ENCODE data around the gene MRPL53.
A peak's percentile ranks its signal among the peaks of the same experiment; 100 is the strongest.

MRPL53 gene

DNA sequence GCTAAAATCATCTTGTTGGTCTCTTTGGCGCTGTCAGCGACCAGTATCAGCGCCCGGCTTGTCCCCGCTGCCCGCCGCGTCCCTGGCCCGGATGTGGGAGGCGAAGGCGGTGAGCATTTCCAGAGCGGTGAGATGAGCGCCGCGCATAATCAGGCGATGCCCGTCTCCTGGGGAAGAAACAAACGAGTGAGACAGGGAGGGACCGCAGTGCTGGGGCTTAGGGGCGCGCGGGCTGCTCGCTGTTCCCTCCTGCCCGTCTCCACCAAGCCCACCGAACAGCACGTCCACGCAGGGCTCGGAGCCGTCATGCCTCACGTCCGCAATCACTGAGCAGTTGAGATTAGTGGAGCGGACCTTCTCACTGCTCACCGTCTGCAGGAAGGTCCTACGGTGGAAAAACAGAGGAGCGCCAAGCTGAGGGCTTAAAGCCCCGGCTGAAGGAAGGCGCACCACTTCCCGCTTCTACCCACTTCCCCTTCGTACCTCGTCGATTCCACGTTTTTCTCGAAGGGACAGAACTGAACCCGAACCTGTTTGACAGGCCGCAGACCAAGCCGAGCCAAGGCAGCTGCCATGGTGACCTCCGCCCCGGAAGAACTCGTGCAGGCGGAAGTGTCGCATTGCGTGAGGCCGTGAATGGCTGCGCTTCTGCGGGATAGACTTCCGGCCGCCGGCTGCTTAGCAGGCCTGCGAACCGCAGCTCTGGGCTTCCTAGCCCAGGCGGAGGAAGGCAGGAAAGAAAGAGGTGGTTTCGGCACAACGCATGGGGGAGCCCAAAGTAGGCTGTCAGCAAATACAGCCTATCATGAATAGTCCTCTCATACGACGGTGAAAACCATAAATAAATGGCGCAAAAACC is at the start of gene MRPL53:
TSS of gene MRPL53 (minus strand) at position 595 of the 859 bp plus-strand sequence. CDS start at position 575, 20 bp downstream.
- peak; percentile 97 for DNase-seq (ENCODE audit: low read depth)
- TF ChIP-seq, protein P1, sequence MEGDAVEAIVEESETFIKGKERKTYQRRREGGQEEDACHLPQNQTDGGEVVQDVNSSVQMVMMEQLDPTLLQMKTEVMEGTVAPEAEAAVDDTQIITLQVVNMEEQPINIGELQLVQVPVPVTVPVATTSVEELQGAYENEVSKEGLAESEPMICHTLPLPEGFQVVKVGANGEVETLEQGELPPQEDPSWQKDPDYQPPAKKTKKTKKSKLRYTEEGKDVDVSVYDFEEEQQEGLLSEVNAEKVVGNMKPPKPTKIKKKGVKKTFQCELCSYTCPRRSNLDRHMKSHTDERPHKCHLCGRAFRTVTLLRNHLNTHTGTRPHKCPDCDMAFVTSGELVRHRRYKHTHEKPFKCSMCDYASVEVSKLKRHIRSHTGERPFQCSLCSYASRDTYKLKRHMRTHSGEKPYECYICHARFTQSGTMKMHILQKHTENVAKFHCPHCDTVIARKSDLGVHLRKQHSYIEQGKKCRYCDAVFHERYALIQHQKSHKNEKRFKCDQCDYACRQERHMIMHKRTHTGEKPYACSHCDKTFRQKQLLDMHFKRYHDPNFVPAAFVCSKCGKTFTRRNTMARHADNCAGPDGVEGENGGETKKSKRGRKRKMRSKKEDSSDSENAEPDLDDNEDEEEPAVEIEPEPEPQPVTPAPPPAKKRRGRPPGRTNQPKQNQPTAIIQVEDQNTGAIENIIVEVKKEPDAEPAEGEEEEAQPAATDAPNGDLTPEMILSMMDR (conservative IDR thresholded peaks at IDR 0.05; ENCODE audit: low read depth, low read length) = no peak
- peak within 1 kb of the TSS; percentile 89 for H3K4me3 ChIP-seq (ENCODE audit: low read depth, low read length)

DNA sequence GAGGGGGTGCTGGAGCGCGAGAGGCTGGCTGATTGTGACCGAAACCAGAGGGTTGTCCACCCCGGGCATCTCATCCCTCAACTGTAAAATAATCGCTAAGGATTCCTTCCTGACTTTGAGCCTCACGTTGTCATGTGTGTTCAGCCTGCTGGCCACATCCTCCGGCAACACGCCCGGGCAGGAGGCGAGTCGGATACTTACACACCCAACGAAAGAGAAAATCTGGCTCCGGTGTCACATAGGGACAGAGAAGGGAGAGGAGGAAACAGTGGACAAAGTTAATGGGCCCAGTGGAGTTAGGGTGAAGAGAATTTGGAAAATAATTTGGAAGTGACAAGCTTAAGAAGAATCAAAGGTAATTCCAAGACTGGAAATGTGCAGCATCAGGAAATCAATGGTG is 44.2 kb upstream of the MRPL53 start:
- H3K4me3 ChIP-seq (ENCODE audit: low read depth, low read length) = no peak overlapping the region
- TF ChIP-seq, protein P1 (conservative IDR thresholded peaks at IDR 0.05; ENCODE audit: low read depth, low read length) = no peak
- DNase-seq (ENCODE audit: low read depth) = no peak

DNA sequence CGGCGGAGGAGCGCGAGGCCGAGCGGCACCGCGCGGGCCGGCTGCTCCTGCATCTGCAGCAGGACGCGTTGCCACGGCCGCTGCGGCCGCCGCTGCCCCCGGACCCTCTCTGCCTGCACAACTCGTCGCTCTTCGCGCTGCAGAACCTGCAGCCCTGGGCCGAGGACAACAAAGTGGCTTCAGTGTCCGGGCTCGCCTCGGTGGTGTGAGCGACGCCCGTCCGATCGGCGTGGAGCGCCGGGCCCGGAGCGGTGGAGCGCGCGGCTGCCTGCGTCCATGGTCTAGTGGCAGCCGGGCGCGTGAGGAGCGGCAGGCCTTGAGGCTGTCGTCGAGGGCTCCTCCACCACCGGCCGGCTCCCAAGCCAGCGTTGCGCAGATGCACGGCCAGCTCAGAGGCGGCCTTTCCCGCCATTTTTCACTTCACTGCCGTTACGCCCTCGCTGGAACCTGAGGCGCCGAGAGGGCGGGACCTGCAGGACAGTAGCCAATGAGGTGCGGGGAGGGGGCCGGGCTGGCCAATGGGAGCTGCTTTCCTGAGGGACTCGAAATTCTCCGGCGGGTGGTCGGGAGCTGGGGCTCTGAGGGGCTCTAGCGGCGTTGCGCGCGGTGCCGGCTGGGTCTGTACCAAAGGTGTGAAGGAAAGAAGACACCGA is 43.6 kb upstream of the MRPL53 start:
- no peak for DNase-seq (ENCODE audit: low read depth)
- TF ChIP-seq, protein P1 (conservative IDR thresholded peaks at IDR 0.05; ENCODE audit: low read depth, low read length) = no peak
- H3K4me3 ChIP-seq (ENCODE audit: low read depth, low read length) = no peak overlapping the region

DNA sequence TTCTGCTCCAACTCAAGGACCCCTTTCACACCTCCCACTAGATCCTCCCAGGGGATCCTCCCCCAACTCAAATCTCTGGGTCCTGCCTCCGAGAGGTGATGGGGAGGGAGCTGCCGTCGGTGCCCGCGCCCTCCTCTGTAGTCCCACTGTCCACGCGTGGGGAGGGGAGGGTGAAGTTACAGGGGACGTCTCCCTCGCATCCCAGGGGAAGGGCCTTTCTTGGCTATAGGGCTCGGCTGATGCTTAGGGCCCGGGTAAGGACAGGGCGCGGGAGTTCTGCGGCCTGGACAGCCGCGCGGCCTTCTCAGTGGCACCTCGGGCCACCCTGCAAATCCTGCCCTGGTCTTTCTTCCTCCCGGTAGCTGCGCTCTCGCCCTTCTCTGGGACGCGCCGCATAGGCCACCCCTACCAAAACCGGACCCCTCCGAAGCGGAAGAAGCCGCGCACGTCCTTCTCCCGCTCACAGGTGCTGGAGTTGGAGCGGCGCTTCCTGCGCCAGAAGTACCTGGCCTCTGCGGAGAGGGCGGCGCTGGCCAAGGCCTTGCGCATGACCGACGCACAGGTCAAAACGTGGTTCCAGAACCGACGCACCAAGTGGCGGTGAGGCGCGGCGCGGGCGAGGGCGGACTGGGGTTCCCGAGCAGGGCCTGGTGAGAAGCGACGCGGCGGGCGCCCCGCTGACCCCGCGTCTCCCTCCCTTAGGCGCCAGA is 42.9 kb upstream of the MRPL53 start:
- H3K4me3 ChIP-seq (ENCODE audit: low read depth, low read length) = no peak overlapping the region
- DNase-seq (ENCODE audit: low read depth) = no peak
- TF ChIP-seq, protein P1 (conservative IDR thresholded peaks at IDR 0.05; ENCODE audit: low read depth, low read length) = no peak

DNA sequence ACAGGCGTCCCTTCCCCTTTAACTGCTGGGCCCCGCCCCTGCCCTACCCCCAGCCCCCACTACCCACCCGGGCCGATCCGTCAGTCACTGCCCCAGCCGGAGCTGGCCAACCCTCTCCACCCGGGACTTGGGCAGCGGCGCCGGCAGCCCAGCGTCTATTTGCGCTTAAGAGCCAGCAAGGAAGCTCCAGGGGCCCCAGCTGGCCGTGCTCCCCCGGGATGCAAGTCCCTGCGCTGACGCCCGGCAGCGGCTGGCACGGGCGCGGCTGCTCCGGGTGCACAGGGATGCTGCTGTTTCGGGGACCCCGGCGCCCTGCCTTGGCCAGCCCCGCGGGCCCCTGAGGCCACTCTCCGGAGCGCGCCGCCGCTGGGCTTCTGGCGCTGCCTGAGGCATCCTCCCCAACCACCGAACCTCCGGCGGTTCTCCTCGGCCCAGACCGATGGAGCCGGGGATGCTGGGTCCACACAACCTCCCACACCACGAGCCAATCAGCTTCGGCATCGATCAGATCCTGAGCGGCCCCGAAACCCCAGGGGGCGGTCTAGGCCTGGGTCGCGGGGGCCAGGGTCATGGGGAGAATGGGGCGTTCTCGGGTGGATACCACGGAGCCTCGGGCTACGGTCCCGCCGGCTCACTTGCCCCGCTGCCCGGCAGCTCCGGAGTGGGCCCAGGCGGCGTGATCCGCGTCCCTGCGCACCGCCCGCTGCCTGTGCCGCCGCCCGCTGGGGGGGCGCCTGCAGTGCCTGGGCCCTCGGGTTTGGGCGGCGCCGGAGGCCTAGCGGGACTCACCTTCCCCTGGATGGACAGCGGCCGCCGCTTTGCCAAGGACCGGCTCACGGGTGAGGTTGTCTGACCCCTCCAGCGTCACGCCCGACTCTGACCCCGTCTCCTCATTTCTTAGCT is 42.1 kb upstream of the MRPL53 start, which contains the start of gene TLX2:
TSS of gene TLX2 (plus strand) at position 83 of the 903 bp plus-strand sequence. CDS start at position 440, 357 bp downstream.
- no peak within 1 kb of the TSS for H3K4me3 ChIP-seq (ENCODE audit: low read depth, low read length)
- TF ChIP-seq, protein P1 (conservative IDR thresholded peaks at IDR 0.05; ENCODE audit: low read depth, low read length) = no peak
- DNase-seq (ENCODE audit: low read depth) = no peak

All from choroid plexus epithelial cell (primary cell).